Measurements from ENCODE around the gene ZNF22. TPM values are rescaled to one million over a fixed set of nuclear protein-coding genes. Genes with fewer than 3 reads are reported as not detected.

The ZNF22 gene
- total RNA-seq, 1 donor from 2014 or later: 20.6 TPM

GRCh38 chr10:44968500-44969400 is 32.0 kb upstream of the ZNF22 start:
- Histone ChIP-seq H3K36me3 (peaks cover 0 to 4% of the 10 kb centered on the region in 2 donors), H3K27me3 (no peaks in the 10 kb centered on the region), H3K27ac (peak overlapping the region; percentile 50), H3K4me1 (peaks cover 49% of the 10 kb centered on the region), H3K9me3 (no peaks in the 10 kb centered on the region), H3K4me3 (no peak overlapping the region)
- no peak for DNase-seq (ENCODE audit: extremely low spot score in 2 of 2)
- intact Hi-C loops (cut with DNase I): no loop called here
- TF ChIP-seq POLR2A (IDR thresholded peaks at IDR 0.05) (no peak), POLR2AphosphoS5 (IDR thresholded peaks at IDR 0.05; ENCODE audit: insufficient read depth in 1 of 2, low read depth in 1 of 2) (no peak)
- TF ChIP-seq, protein P1, sequence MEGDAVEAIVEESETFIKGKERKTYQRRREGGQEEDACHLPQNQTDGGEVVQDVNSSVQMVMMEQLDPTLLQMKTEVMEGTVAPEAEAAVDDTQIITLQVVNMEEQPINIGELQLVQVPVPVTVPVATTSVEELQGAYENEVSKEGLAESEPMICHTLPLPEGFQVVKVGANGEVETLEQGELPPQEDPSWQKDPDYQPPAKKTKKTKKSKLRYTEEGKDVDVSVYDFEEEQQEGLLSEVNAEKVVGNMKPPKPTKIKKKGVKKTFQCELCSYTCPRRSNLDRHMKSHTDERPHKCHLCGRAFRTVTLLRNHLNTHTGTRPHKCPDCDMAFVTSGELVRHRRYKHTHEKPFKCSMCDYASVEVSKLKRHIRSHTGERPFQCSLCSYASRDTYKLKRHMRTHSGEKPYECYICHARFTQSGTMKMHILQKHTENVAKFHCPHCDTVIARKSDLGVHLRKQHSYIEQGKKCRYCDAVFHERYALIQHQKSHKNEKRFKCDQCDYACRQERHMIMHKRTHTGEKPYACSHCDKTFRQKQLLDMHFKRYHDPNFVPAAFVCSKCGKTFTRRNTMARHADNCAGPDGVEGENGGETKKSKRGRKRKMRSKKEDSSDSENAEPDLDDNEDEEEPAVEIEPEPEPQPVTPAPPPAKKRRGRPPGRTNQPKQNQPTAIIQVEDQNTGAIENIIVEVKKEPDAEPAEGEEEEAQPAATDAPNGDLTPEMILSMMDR (IDR thresholded peaks at IDR 0.05): no peak

- intact Hi-C loops (cut with DNase I): loop anchor here (5.0 kb wide), 1 partner anchor 38 kb away; no protein-coding TSS in a partner anchor
- peaks cover 49% of the 10 kb centered on the region for H3K4me1 ChIP-seq
- TF ChIP-seq POLR2A (IDR thresholded peaks at IDR 0.05): no peak
- no peak for TF ChIP-seq POLR2AphosphoS5 (IDR thresholded peaks at IDR 0.05; ENCODE audit: insufficient read depth in 1 of 2, low read depth in 1 of 2)
- TF ChIP-seq, protein P1 (IDR thresholded peaks at IDR 0.05): no peak
- H3K4me3 ChIP-seq: no peak overlapping the region
- DNase-seq (ENCODE audit: extremely low spot score in 2 of 2): no peak
- H3K36me3 ChIP-seq: peaks cover 0 to 4% of the 10 kb centered on the region in 2 donors
- no peaks in the 10 kb centered on the region for H3K9me3 ChIP-seq
- no peaks in the 10 kb centered on the region for H3K27me3 ChIP-seq
- H3K27ac ChIP-seq: no peak overlapping the region
These were observed 30.9 kb upstream of the ZNF22 start for GRCh38 chr10:44969854-44970253.

- Histone ChIP-seq H3K27ac (no peak overlapping the region), H3K27me3 (no peaks in the 10 kb centered on the region), H3K9me3 (no peaks in the 10 kb centered on the region), H3K4me3 (no peak overlapping the region), H3K36me3 (peaks cover 0 to 4% of the 10 kb centered on the region in 2 donors), H3K4me1 (peaks cover 43% of the 10 kb centered on the region)
- no peak for DNase-seq (ENCODE audit: extremely low spot score in 2 of 2)
- TF ChIP-seq, protein P1 (IDR thresholded peaks at IDR 0.05): no peak
- TF ChIP-seq POLR2AphosphoS5 (IDR thresholded peaks at IDR 0.05; ENCODE audit: insufficient read depth in 1 of 2, low read depth in 1 of 2): no peak
- no peak for TF ChIP-seq POLR2A (IDR thresholded peaks at IDR 0.05)
- intact Hi-C loops (cut with DNase I): loop anchor here (5.0 kb wide), 1 partner anchor 39 kb away; no protein-coding TSS in a partner anchor
These were observed 29.8 kb upstream of the ZNF22 start for GRCh38 chr10:44970812-44971395.

DNA sequence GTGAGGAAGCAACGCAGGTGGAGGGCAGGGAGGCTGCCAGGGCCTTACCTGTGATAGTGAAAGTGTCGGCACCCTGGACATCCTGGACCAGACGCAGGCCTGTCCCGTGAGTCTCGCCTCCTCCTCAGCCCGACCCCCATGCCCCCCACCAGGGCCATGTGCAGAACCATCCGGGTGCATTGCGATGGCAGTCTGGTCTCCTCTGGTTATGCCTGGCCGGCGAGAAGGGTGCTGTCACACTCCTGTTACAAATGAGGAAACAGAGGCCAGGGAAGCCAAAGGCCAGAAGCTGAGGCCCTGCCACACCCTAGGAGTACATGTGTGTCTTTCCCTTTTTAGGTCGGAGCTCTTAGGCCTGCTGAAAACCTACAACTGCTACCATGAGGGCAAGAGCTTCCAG is 29.3 kb upstream of the ZNF22 start:
- H3K27me3 ChIP-seq: no peaks in the 10 kb centered on the region
- peaks cover 0 to 4% of the 10 kb centered on the region in 2 donors for H3K36me3 ChIP-seq
- intact Hi-C loops (cut with DNase I): loop anchor here (5.0 kb wide), 1 partner anchor 39 kb away; no protein-coding TSS in a partner anchor
- DNase-seq (ENCODE audit: extremely low spot score in 2 of 2): no peak
- H3K4me3 ChIP-seq: no peak overlapping the region
- TF ChIP-seq POLR2AphosphoS5 (IDR thresholded peaks at IDR 0.05; ENCODE audit: insufficient read depth in 1 of 2, low read depth in 1 of 2): no peak
- no peak for TF ChIP-seq POLR2A (IDR thresholded peaks at IDR 0.05)
- TF ChIP-seq, protein P1 (IDR thresholded peaks at IDR 0.05): no peak
- no peak overlapping the region for H3K27ac ChIP-seq
- H3K9me3 ChIP-seq: no peaks in the 10 kb centered on the region
- H3K4me1 ChIP-seq: peaks cover 38% of the 10 kb centered on the region

Data from vagina (tissue), 2 donors.